AG04449 (cell line): ENCODE results near the gene MLLT10.
"Not testable (repeated sequence)": the region's sequence is repeated elsewhere in the genome, so short reads cannot be mapped to it uniquely, and the experiment has no call there.

Source experiments
- CTCF ChIA-PET: fragments of 350-600 bp; formaldehyde crosslinking; extraction: SDS; loops from one replicate; lab custom pipeline; 2021; ENCODE audit warnings: antibody characterized with exemption; lab: Yijun Ruan, JAX
- POLR2A ChIA-PET: fragments of 400-600, 350-600 bp; formaldehyde crosslinking; extraction: SDS; loops from one replicate; lab custom pipeline; 2020; ENCODE audit warnings: antibody characterized with exemption, inconsistent platforms; lab: Yijun Ruan, JAX
- DNase-seq: peaks from one replicate; pipeline ENCODE4 v3.0.0-alpha.2; 2010; ENCODE audit warnings: low read depth, low spot score
- H3K4me3 ChIP-seq: 2 replicates; pipeline ENCODE4 v1.5.1; 2011; ENCODE audit warnings: low read depth, mild to moderate bottlenecking, control low read depth, low read length
- CTCF ChIP-seq: IDR thresholded peaks from one replicate; pipeline ENCODE4 v1.5.1; 2011; ENCODE audit warnings: mild to moderate bottlenecking, moderate library complexity, low read length, control low read depth, inconsistent platforms; ENCODE audit not compliant: insufficient read depth; ENCODE audit errors: missing control alignments

MLLT10 gene

GRCh38 chr10:21614000-21614399, 80.0 kb downstream of the MLLT10 start:
- ChIA-PET CTCF (no interaction called here), POLR2A (no interaction called here)
- TF ChIP-seq CTCF = no peak

GRCh38 chr10:21617267-21617666, 83.2 kb downstream of the MLLT10 start:
- no peak for DNase-seq
- H3K4me3 ChIP-seq = no peak overlapping the region
- ChIA-PET POLR2A (no interaction called here), CTCF (interaction anchor here (1.4 to 1.6 kb wide), 2 partner anchors 14 to 121 kb away, joined by 4 to 5 read pairs; no protein-coding TSS in a partner anchor)
- no peak for TF ChIP-seq CTCF

More at GRCh38 chr10:21614000-21614399, 80.0 kb downstream of the MLLT10 start:
- DNase-seq = no peak
- H3K4me3 ChIP-seq = no peak overlapping the region

- no peak overlapping the region for H3K4me3 ChIP-seq
- no peak for TF ChIP-seq CTCF
- ChIA-PET CTCF (no interaction called here), POLR2A (no interaction called here)
- DNase-seq = no peak
Measured at GRCh38 chr10:21623291-21623690, 89.3 kb downstream of the MLLT10 start.

GRCh38 chr10:21624421-21624820, 90.4 kb downstream of the MLLT10 start:
- DNase-seq, POLR2A ChIA-PET, H3K4me3 ChIP-seq, CTCF ChIA-PET: not testable (repeated sequence)

DNA sequence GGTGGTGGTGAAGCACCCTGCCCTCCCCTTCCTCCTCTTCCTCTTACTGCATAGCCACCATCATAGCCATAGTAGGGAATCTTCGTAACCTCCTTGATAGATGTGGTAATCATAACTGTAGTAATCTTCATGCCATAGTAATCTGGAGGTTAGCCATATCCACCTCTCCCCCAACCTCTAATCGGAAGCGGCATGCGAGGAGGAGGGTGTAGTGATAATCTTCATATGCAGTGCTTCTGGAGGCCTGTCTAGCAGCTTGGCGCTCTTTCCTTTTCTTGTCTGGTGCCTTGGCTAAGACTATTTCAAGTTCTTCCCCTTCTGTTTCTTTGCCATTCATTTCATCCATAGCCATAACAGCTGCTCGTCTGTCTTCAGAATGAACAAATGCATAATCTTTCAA, 90.9 kb downstream of the MLLT10 start:
- CTCF ChIA-PET = no interaction called here
- H3K4me3 ChIP-seq = no peak overlapping the region
- DNase-seq = no peak
- TF ChIP-seq CTCF = no peak
- POLR2A ChIA-PET = no interaction called here

DNA sequence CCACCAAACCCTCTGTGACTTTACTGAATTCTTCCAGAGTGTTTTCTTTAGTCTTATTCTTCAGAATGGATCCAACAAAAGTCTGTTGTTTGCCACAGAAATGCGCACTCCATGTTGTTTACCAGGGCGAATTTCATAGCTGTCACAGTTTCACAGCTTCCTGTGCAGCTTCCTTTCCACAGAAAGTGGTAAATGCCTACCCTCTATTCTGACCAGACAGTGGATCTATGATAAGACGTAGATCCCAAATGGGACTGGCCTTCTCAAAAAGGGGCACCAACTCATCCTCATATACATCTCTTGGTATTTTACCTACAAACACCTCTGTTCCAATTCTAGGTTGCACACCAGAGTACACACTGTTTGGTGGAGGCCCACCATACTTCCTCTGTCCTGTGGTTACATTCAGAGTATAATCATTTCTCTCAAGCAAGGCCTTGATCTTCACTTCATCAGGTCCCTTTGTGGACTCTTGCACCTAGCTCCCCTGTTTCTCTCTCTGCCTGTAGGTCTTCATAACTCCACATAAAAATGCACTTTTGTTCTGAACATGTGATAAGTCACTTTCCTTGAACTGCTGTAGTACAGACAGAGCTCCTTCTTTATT, 91.7 kb downstream of the MLLT10 start:
- TF ChIP-seq CTCF = no peak
- no peak overlapping the region for H3K4me3 ChIP-seq
- ChIA-PET POLR2A (no interaction called here), CTCF (no interaction called here)
- no peak for DNase-seq
